GM23338 (cell line): ENCODE measurements around the gene ARL15. TPM values are rescaled to one million over a fixed set of nuclear protein-coding genes. Genes with fewer than 3 reads are reported as not detected.

ENCODE experiments used
- ATAC-seq: fragments of 200-7000 bp; cut with Tn5 transposase; 3 replicates; pipeline ENCODE4 v1.9.1; 2020
- DNase-seq: peaks from one replicate; pipeline ENCODE4 v3.0.0-alpha.2; 2015; ENCODE audit warnings: low spot score
- H2AFZ ChIP-seq: fragments of 200-600 bp; sonication (generic); 2 replicates; pipeline ENCODE4 v1.8.0; 2016; ENCODE audit warnings: antibody characterized with exemption, mild to moderate bottlenecking, moderate library complexity
- H3F3A ChIP-seq: fragments of 200-600 bp; sonication (generic); replicated peaks from 2 replicates; pipeline ENCODE4 v1.8.0; 2017; ENCODE audit warnings: antibody characterized with exemption, mixed run types, low read depth
- H3K27ac ChIP-seq: fragments of 200-600 bp; sonication (generic); 2 replicates; pipeline ENCODE4 v1.6.1; 2016; ENCODE audit warnings: low read depth
- H3K27me3 ChIP-seq: fragments of 200-600 bp; sonication (generic); 2 replicates; pipeline ENCODE4 v1.8.0; 2016; ENCODE audit warnings: mild to moderate bottlenecking, mixed run types, moderate library complexity; ENCODE audit not compliant: insufficient read depth
- H3K36me3 ChIP-seq: fragments of 200-600 bp; sonication (generic); 2 replicates; pipeline ENCODE4 v1.8.0; 2016; ENCODE audit warnings: mild to moderate bottlenecking; ENCODE audit not compliant: insufficient read depth
- H3K4me1 ChIP-seq: fragments of 200-600 bp; sonication (generic); 2 replicates; pipeline ENCODE4 v1.8.0; 2016; ENCODE audit warnings: mild to moderate bottlenecking, moderate library complexity; ENCODE audit not compliant: insufficient read depth
- H3K4me2 ChIP-seq: fragments of 200-600 bp; sonication (generic); 2 replicates; pipeline ENCODE4 v1.7.1; 2017; ENCODE audit warnings: mixed run types
- H3K4me3 ChIP-seq: fragments of 200-600 bp; sonication (generic); 2 replicates; pipeline ENCODE4 v1.6.1; 2016; ENCODE audit warnings: mixed run types
- H3K79me2 ChIP-seq: fragments of 200-600 bp; sonication (generic); replicated peaks from 2 replicates; pipeline ENCODE4 v1.8.0; 2017; ENCODE audit warnings: mild to moderate bottlenecking; ENCODE audit not compliant: insufficient read depth
- H3K9me2 ChIP-seq: fragments of 200-600 bp; sonication (generic); 2 replicates; pipeline ENCODE4 v1.8.0; 2017; ENCODE audit not compliant: insufficient read depth
- H4K20me1 ChIP-seq: fragments of 200-600 bp; sonication (generic); replicated peaks from 2 replicates; pipeline ENCODE4 v1.8.0; 2017; ENCODE audit warnings: mild to moderate bottlenecking; ENCODE audit not compliant: insufficient read depth
- H3K27ac Mint-ChIP-seq: 2 replicates; pipeline ENCODE4 v1.8.0; 2020; ENCODE audit warnings: inconsistent platforms, mild to moderate bottlenecking, moderate library complexity, mixed read lengths
- H3K27me3 Mint-ChIP-seq: 3 replicates; pipeline ENCODE4 v1.8.0; 2022; ENCODE audit warnings: low read depth, mild to moderate bottlenecking, moderate library complexity, mixed read lengths, inconsistent platforms; ENCODE audit not compliant: insufficient read depth, poor library complexity
- H3K36me3 Mint-ChIP-seq: 3 replicates; pipeline ENCODE4 v1.8.0; 2021; ENCODE audit warnings: low read depth, mild to moderate bottlenecking, inconsistent platforms, moderate library complexity, mixed read lengths
- H3K4me1 Mint-ChIP-seq: 3 replicates; pipeline ENCODE4 v1.8.0; 2020; ENCODE audit warnings: mild to moderate bottlenecking, inconsistent platforms, mixed read lengths
- H3K4me3 Mint-ChIP-seq: 3 replicates; pipeline ENCODE4 v1.8.0; 2021; ENCODE audit warnings: moderate library complexity, mild to moderate bottlenecking, inconsistent platforms, mixed read lengths
- H3K9me3 Mint-ChIP-seq: 3 replicates; pipeline ENCODE4 v1.8.0; 2020; ENCODE audit warnings: moderate library complexity, mild to moderate bottlenecking, inconsistent platforms, mixed read lengths
- CREB1 ChIP-seq: fragments of 250-450 bp; sonication (Bioruptor Pico); IDR thresholded peaks from 2 replicates; pipeline ENCODE4 v1.5.0; 2020; ENCODE audit warnings: low read depth, mild to moderate bottlenecking, moderate library complexity
- ETS1 ChIP-seq: IDR thresholded peaks from 2 replicates; pipeline ENCODE4 v1.6.1; 2016; ENCODE audit warnings: antibody characterized with exemption
- EZH2 ChIP-seq: fragments of 200-600 bp; sonication (generic); IDR thresholded peaks from one replicate; pipeline ENCODE4 v1.8.0; 2017; ENCODE audit warnings: antibody characterized with exemption, mild to moderate bottlenecking, low read depth; ENCODE audit not compliant: unreplicated experiment
- EZH2phosphoT487 ChIP-seq: fragments of 200-600 bp; sonication (generic); IDR thresholded peaks from one replicate; pipeline ENCODE4 v1.8.1; 2018; ENCODE audit warnings: antibody characterized with exemption; ENCODE audit not compliant: unreplicated experiment
- JUNB ChIP-seq: IDR thresholded peaks from one replicate; pipeline ENCODE4 v1.6.1; 2016; ENCODE audit warnings: antibody characterized with exemption; ENCODE audit not compliant: unreplicated experiment
- NANOG ChIP-seq: IDR thresholded peaks from 2 replicates; pipeline ENCODE4 v1.6.1; 2016; ENCODE audit warnings: antibody characterized with exemption, borderline replicate concordance
- POLR2AphosphoS5 ChIP-seq: IDR thresholded peaks from 2 replicates; pipeline ENCODE4 v1.6.1; 2016; ENCODE audit warnings: antibody characterized with exemption, low read depth
- REST ChIP-seq: IDR thresholded peaks from one replicate; pipeline ENCODE4 v1.6.1; 2018; ENCODE audit warnings: antibody characterized with exemption; ENCODE audit not compliant: unreplicated experiment
- STAT1 ChIP-seq: IDR thresholded peaks from one replicate; pipeline ENCODE4 v1.6.1; 2016; ENCODE audit warnings: antibody characterized with exemption; ENCODE audit not compliant: unreplicated experiment
- ZNF114 ChIP-seq: fragments of 250-450 bp; sonication (Bioruptor Pico); IDR thresholded peaks from 2 replicates; pipeline ENCODE4 v1.5.0; 2020; ENCODE audit warnings: mild to moderate bottlenecking, moderate library complexity
- ZNF331 ChIP-seq: fragments of 250-450 bp; sonication (Bioruptor Pico); IDR thresholded peaks from 2 replicates; pipeline ENCODE4 v1.5.0; 2020; ENCODE audit warnings: low read depth, mild to moderate bottlenecking, moderate library complexity
- ZNF462 ChIP-seq: fragments of 250-450 bp; sonication (Bioruptor Pico); IDR thresholded peaks from 2 replicates; pipeline ENCODE4 v1.5.0; 2020; ENCODE audit warnings: mild to moderate bottlenecking, moderate library complexity
- polyA plus RNA-seq: library from polyadenylated mRNA; unstranded; fragments of >200 nt; fragmentation: Nextera tagmentation; extraction: Ambion mirVana; gene quantifications from 2 replicates; pipeline ENCODE4 v1.2.1, GENCODE V29; 2016
- total RNA-seq: library from RNA; depleted of rRNA; stranded (reverse); fragments of >200 nt; shearing (Covaris generic); gene quantifications from 2 replicates; pipeline ENCODE4 v1.2.3, GENCODE V29; 2014

Gene ARL15
- total and polyA plus RNA-seq, 2 experiments from 2014 or later: 13.0 to 54.0 TPM

DNA sequence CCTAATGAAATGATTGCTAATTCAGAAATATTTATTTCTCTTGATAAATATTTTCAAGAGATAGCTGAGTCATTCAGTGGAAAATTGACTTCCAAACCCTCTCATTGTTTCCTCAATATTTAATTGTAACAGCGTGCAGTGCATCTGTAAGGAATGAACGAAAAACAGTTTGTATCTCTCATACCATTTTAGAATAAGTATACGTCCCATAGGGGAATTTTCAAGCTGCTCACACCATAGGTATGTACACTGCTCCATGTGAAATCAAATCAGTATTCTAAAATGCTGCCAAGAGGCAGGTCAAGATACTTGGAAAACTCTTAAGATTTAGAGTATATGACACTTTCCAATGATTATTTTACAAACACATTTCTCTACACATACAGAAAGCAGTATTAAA, 202.2 kb downstream of the ARL15 start (continued):
- no peak for TF ChIP-seq ZNF331
- TF ChIP-seq ZNF114: no peak
- no peak for TF ChIP-seq EZH2phosphoT487
- TF ChIP-seq NANOG: no peak
- no peak for TF ChIP-seq ETS1
- TF ChIP-seq CREB1: no peak

DNA sequence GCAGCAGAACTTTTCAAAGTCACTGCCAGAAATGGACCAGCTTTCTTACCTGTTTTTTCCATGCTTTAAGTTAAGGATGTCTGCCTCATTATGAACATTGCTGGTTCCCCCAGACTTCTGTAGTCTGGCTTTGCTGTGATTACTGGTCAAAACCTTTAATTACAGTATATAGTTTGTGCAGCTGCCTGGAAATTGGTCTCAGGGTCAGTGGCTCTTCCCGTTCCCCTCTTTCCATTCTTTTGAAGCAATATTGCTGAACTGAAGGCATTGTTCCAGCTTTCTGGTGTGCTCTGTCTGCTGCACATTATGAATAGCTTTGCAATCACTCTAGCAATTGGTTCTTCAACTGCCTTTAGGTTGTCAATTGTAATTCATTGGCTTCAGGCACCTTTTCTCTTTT, 206.5 kb downstream of the ARL15 start:
- Histone ChIP-seq H3F3A (no peaks in the 10 kb centered on the region), H3K9me2 (no peaks in the 10 kb centered on the region), H3K4me2 (no peak overlapping the region; the same call in 1 of the 2 replicates), H3K27me3 (no peaks in the 10 kb centered on the region), H3K27ac (no peak overlapping the region), H4K20me1 (no peaks in the 10 kb centered on the region), H3K4me3 (no peak overlapping the region), H3K36me3 (no peaks in the 10 kb centered on the region), H2AFZ (no peak overlapping the region), H3K4me1 (peaks cover 4% of the 10 kb centered on the region; the same call in 1 of the 2 replicates), H3K79me2 (no peaks in the 10 kb centered on the region)
- DNase-seq: no peak
- Mint-ChIP-seq H3K27ac (no peak overlapping the region), H3K4me1 (no peaks in the 10 kb centered on the region; the same call in 2 of the 3 replicates), H3K9me3 (no peaks in the 10 kb centered on the region), H3K27me3 (no peaks in the 10 kb centered on the region), H3K4me3 (no peak overlapping the region), H3K36me3 (peaks cover 8% of the 10 kb centered on the region)
- ATAC-seq: no peak
- no peak for TF ChIP-seq EZH2phosphoT487
- TF ChIP-seq ZNF331: no peak
- no peak for TF ChIP-seq JUNB
- TF ChIP-seq STAT1: no peak
- TF ChIP-seq NANOG: no peak
- TF ChIP-seq ZNF114: no peak
- TF ChIP-seq EZH2: no peak
- TF ChIP-seq CREB1: no peak
- no peak for TF ChIP-seq REST
- no peak for TF ChIP-seq ETS1
- no peak for TF ChIP-seq POLR2AphosphoS5
- no peak for TF ChIP-seq ZNF462
